ENCODE results near the gene SMPD1.
A peak's percentile ranks its signal among the peaks of the same experiment; 100 is the strongest.

GRCh38 chr11:6438979-6439571 lies 48.8 kb downstream of the SMPD1 start:
- TF ChIP-seq CTCF (IDR thresholded peaks at IDR 0.05) (peak; percentile 31 to 71 (median 51)), POLR2A (IDR thresholded peaks at IDR 0.05) (no peak)

Data from gastroesophageal sphincter (tissue), 3 donors.